NT2/D1 (cell line): ENCODE results near the gene ARID1A.
"Not testable (repeated sequence)": the region's sequence is repeated elsewhere in the genome, so short reads cannot be mapped to it uniquely, and the experiment has no call there.

Experiments used
- DNase-seq: peaks from one replicate; pipeline ENCODE4 v3.0.0-alpha.2; 2011; ENCODE audit warnings: low read depth, low spot score
- H3K27me3 ChIP-seq: 2 replicates; pipeline ENCODE4 v1.6.0; 2011; ENCODE audit warnings: mild to moderate bottlenecking; ENCODE audit not compliant: insufficient read length, insufficient read depth
- H3K36me3 ChIP-seq: 2 replicates; pipeline ENCODE4 v1.6.1; 2011; ENCODE audit warnings: mild to moderate bottlenecking, low read length, mixed read lengths; ENCODE audit not compliant: insufficient read depth, insufficient read length
- H3K4me1 ChIP-seq: 2 replicates; pipeline ENCODE4 v1.5.1; 2011; ENCODE audit not compliant: insufficient read depth, insufficient read length
- H3K4me3 ChIP-seq: 2 replicates; pipeline ENCODE4 v1.5.1; 2011; ENCODE audit warnings: low read depth; ENCODE audit not compliant: insufficient read length
- H3K9ac ChIP-seq: 2 replicates; pipeline ENCODE4 v1.6.0; 2011; ENCODE audit warnings: low read depth; ENCODE audit not compliant: insufficient read length
- H3K9me3 ChIP-seq: 2 replicates; pipeline ENCODE4 v1.5.1; 2011; ENCODE audit warnings: mild to moderate bottlenecking, low read length; ENCODE audit not compliant: insufficient read depth
- SUZ12 ChIP-seq: IDR thresholded peaks from 2 replicates; pipeline ENCODE4 v1.6.1; 2011; ENCODE audit not compliant: insufficient read length, insufficient read depth; ENCODE audit errors: extremely low read depth
- YY1 ChIP-seq: IDR thresholded peaks from 2 replicates; pipeline ENCODE4 v1.6.1; 2011; ENCODE audit not compliant: insufficient read length, insufficient read depth
- ZNF274 ChIP-seq: IDR thresholded peaks from 2 replicates; pipeline ENCODE4 v1.6.1; 2011; ENCODE audit warnings: mild to moderate bottlenecking, low read depth, low read length

The ARID1A gene

DNA sequence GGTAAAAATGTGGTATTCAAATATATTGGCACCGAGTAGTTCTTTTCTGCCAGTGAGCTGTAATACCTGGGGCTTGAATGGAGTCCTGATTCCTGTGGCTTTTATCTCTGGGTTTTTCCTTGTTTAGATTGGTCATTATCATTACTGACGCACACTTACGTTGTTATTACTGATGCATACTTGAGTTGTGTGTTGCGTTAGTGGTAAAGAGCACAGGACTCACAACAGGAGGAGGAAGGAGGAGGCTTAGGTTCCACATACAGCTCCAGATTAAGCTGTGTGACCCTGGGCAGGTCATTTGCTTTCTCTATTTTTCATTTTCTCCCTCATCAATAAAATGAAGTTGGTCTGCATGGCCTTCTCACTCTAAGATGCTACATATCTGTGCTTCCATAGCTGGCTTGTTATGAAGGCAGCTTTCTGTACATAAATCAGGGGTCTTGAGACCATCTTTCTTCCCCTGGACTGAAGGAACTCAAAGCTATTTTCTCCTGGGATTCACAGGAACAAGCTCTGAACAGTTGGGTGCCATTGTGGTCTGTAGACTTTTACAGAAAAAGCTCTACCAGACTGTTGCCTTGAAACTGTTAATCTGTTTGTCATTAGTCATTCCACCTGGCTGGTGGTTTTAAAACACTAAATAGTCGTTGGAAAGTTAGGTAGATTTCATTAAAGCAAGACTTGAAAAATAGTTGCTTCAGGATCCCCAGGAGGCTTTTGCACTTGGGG lies 5.6 kb downstream of the ARID1A start:
- Histone ChIP-seq H3K9ac (no peak overlapping the region), H3K9me3 (no peaks in the 10 kb centered on the region), H3K4me3 (no peak overlapping the region), H3K4me1 (no peaks in the 10 kb centered on the region), H3K27me3 (no peaks in the 10 kb centered on the region), H3K36me3 (peaks cover 35% of the 10 kb centered on the region)
- no peak for TF ChIP-seq SUZ12
- no peak for TF ChIP-seq ZNF274
- no peak for TF ChIP-seq YY1
- DNase-seq, result no peak

DNA sequence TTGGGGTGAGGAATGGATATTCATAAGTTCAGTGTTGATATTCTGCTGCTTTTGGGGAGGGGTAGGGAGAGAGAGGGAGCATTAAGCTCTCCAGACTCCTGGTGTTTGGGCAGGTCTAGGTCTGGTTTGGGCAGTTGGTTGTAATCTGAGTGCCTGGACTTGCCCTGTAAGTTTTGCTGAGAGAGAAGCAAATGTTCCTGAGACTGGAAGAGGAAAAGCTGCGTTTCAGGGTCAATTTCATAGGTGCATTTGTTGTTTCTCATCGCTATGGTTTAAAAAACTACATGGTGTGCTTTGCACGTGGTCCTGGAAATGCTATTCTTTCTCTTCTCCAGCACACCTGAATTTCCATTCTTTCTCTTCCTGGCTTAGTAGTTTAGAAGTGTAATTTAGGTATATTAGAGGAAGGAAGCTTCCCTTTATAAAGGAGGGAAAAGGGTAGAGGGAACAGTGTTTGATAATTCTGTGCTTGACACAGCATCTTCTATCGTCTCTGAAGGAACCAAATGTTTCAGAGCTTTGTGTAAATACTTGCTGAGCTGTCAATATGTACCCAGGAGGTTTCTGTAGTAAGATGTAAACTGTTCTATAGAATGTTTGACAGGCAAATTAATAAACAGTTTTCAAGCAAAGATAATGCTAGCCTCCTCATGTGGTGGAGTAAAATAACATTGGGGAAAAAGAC lies 6.3 kb downstream of the ARID1A start:
- no peaks in the 10 kb centered on the region for H3K27me3 ChIP-seq
- H3K9ac ChIP-seq, result no peak overlapping the region
- H3K36me3 ChIP-seq, result peaks cover 35% of the 10 kb centered on the region
- H3K9me3 ChIP-seq, result no peaks in the 10 kb centered on the region
- H3K4me3 ChIP-seq, result no peak overlapping the region
- DNase-seq, result no peak
- no peaks in the 10 kb centered on the region for H3K4me1 ChIP-seq
- no peak for TF ChIP-seq SUZ12
- TF ChIP-seq ZNF274, result no peak
- no peak for TF ChIP-seq YY1

DNA sequence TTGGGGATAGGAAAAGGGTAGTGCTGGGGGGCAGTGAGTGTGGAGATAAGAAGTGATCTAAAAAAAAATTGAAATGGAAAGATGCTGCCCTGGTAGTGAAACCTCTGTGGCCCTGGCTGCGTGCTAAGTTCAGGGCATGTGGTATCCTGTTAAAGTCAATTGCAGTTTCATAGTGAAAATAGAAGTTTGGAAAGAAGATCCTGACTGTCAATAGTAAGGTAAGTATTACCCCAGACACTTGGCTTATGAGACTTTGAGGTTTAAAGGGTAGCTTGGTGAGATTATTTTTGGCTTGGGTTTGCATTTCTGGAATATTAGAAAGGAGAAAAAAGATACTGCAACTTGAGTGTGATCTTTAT lies 6.8 kb downstream of the ARID1A start:
- DNase-seq, result no peak
- TF ChIP-seq ZNF274, result no peak
- no peak for TF ChIP-seq YY1
- TF ChIP-seq SUZ12, result no peak
- H3K36me3 ChIP-seq, result peaks cover 35% of the 10 kb centered on the region
- no peaks in the 10 kb centered on the region for H3K27me3 ChIP-seq
- H3K9me3 ChIP-seq, result no peaks in the 10 kb centered on the region
- H3K9ac ChIP-seq, result no peak overlapping the region
- no peaks in the 10 kb centered on the region for H3K4me1 ChIP-seq
- H3K4me3 ChIP-seq, result no peak overlapping the region

DNA sequence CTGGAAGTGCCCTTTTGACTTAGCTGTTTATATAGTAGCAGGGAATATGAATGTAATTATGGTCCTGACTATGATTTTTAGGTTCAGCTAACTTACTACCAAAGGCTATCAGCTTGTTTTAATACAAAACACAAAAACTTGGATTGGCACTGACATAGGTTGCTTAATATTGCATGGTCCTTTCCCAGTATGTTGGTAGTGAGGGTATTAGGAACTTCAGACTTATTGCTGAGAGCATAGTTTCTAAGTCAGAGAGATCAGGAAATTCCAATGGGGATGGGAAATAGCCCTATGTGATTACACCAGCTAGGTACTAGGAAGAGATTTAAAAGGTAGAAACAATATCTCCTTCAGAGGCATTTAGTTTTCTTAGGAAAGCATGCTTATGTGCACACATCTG lies 7.7 kb downstream of the ARID1A start:
- TF ChIP-seq SUZ12 (no peak), YY1 (no peak)
- DNase-seq, result no peak
- no peak overlapping the region for H3K4me3 ChIP-seq
- peaks cover 40% of the 10 kb centered on the region for H3K36me3 ChIP-seq
- no peaks in the 10 kb centered on the region for H3K9me3 ChIP-seq
- H3K27me3 ChIP-seq, result no peaks in the 10 kb centered on the region
- H3K9ac ChIP-seq, result no peak overlapping the region
- H3K4me1 ChIP-seq, result no peaks in the 10 kb centered on the region

DNA sequence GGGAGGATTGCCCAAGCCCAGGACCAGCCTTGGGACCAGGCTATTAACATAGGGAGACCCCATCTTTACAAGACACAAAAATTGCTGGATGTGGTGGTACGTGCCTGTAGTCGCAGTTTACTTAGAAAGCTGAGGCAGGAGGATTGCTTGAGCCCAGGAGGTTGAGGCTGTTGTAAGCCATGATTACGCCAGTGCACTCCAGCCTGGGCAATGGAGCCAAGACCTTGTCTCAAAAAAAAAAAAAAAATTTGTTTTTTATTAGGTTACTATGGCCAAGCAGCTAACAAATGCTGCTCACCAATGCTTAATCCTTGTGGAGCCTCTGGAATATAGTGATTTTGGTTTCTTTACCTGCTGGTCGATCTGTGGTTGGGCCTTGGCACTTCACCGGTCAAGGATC lies 8.8 kb downstream of the ARID1A start:
- DNase-seq, result no peak
- TF ChIP-seq SUZ12, result no peak
- TF ChIP-seq ZNF274, result no peak
- no peak for TF ChIP-seq YY1
- H3K9me3 ChIP-seq, result no peaks in the 10 kb centered on the region
- H3K36me3 ChIP-seq, result peaks cover 51% of the 10 kb centered on the region
- no peaks in the 10 kb centered on the region for H3K27me3 ChIP-seq
- no peaks in the 10 kb centered on the region for H3K4me1 ChIP-seq
- H3K9ac ChIP-seq, result no peak overlapping the region
- H3K4me3 ChIP-seq, result no peak overlapping the region

DNA sequence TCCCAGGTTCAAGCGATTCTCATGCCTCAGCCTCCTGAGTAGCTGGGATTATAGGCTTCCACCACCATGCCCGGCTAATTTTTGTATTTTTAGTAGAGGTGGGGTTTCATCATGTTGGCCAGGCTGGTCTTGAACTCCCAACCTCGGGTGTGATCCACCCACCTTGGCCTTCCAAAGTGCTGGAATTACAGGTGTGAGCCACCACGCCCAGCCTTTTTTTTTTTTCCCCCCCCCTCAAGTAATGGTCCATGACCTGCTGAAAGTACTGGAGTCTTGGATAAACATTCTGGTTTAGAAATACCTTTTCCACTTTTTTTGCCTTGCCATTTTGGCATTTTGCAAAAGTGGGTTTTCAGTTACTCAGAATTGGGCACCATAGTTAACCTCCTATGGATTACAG lies 9.4 kb downstream of the ARID1A start:
- H3K4me3 ChIP-seq, result not testable (repeated sequence)

DNA sequence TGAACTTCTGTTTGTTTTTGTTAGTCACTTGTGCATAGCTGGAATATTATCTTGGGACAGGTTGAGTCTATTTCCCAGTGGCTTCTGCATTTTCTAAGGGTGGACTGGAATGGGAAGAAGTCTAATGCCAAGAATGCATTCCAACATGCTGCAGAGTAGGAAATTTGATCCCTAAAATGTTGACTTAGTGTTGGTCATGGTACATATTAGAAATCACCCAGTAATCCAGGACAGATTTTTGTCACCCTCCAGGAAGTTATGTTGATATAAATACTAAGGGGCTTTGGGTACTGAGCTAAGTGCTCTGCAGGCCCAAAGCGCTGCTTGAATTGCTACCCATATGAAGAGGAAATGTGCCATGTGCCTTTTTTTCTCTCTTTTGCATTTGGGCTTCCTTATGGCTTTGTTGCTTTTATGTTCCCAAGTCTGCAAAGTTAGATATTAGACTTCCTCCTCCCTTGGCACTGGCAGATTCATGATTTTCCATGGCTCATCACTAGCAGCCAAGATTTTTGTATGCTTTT lies 10.0 kb downstream of the ARID1A start:
- TF ChIP-seq ZNF274 (no peak), SUZ12 (no peak), YY1 (no peak)
- Histone ChIP-seq H3K36me3 (peaks cover 50% of the 10 kb centered on the region), H3K4me3 (no peak overlapping the region), H3K4me1 (no peaks in the 10 kb centered on the region), H3K9me3 (no peaks in the 10 kb centered on the region), H3K9ac (no peak overlapping the region), H3K27me3 (no peaks in the 10 kb centered on the region)
- no peak for DNase-seq

More for the DNA sequence above, 9.4 kb downstream of the ARID1A start:
- H3K36me3 ChIP-seq, result peaks cover 49% of the 10 kb centered on the region
- not testable (repeated sequence) for H3K9ac ChIP-seq, H3K4me1 ChIP-seq, DNase-seq, H3K27me3 ChIP-seq, H3K9me3 ChIP-seq
